DND-41 (cell line): ENCODE data around the gene SPTBN5.

ENCODE experiments used
- ATAC-seq: fragments of 200-7000 bp; cut with Tn5 transposase; 3 replicates; pipeline ENCODE4 v1.9.1; 2021; ENCODE audit warnings: low read depth; ENCODE audit not compliant: insufficient read depth
- DNase-seq: peaks from one replicate; pipeline ENCODE4 v3.0.0-alpha.2; 2020
- H2AFZ ChIP-seq: 2 replicates; pipeline ENCODE4 v1.6.0; 2012; ENCODE audit warnings: low read depth, low read length
- H3K27ac ChIP-seq: 2 replicates; pipeline ENCODE4 v1.5.1; 2012; ENCODE audit warnings: low read length, inconsistent platforms
- H3K27me3 ChIP-seq: fragments of 200-600 bp; sonication (generic); 2 replicates; pipeline ENCODE4 v1.6.0; 2012; ENCODE audit warnings: low read length, mild to moderate bottlenecking, inconsistent platforms; ENCODE audit not compliant: insufficient read depth, poor library complexity
- H3K36me3 ChIP-seq: 2 replicates; pipeline ENCODE4 v1.5.1; 2012; ENCODE audit warnings: low read length, inconsistent platforms; ENCODE audit not compliant: insufficient read depth
- H3K4me1 ChIP-seq: 2 replicates; pipeline ENCODE4 v1.5.1; 2012; ENCODE audit warnings: mild to moderate bottlenecking, low read length; ENCODE audit not compliant: insufficient read depth
- H3K4me2 ChIP-seq: 2 replicates; pipeline ENCODE4 v1.6.0; 2012; ENCODE audit warnings: mild to moderate bottlenecking, moderate library complexity, low read length, inconsistent platforms; ENCODE audit not compliant: insufficient read depth
- H3K4me3 ChIP-seq, 2 experiments: fragments of 200-600 bp in 1 of 2; shearing (Covaris generic) in 1 of 2; 2 replicates each; pipeline ENCODE4 v1.5.1; 2012 to 2016; ENCODE audit warnings: inconsistent platforms in 2 of 2, low read length in 2 of 2, mild to moderate bottlenecking in 2 of 2, low read depth in 1 of 2, moderate library complexity in 1 of 2
- H3K79me2 ChIP-seq: 2 replicates; pipeline ENCODE4 v1.6.0; 2012; ENCODE audit warnings: low read length, inconsistent platforms; ENCODE audit not compliant: insufficient read depth
- H3K9ac ChIP-seq: 2 replicates; pipeline ENCODE4 v1.6.0; 2012; ENCODE audit warnings: low read depth, mild to moderate bottlenecking, inconsistent platforms, low read length, moderate library complexity
- H3K9me3 ChIP-seq: 2 replicates; pipeline ENCODE4 v1.5.1; 2012; ENCODE audit warnings: low read length, moderate library complexity, mild to moderate bottlenecking, inconsistent platforms; ENCODE audit not compliant: insufficient read depth, severe bottlenecking
- H4K20me1 ChIP-seq: 2 replicates; pipeline ENCODE4 v1.6.0; 2012; ENCODE audit warnings: low read length; ENCODE audit not compliant: insufficient read depth
- EZH2 ChIP-seq: IDR thresholded peaks from 3 replicates; pipeline ENCODE4 v1.6.1; 2012; ENCODE audit warnings: borderline replicate concordance, low read depth, mild to moderate bottlenecking, moderate library complexity, low read length, inconsistent platforms; ENCODE audit not compliant: severe bottlenecking
- TF ChIP-seq, protein P1 (sequence below): IDR thresholded peaks from 2 replicates; pipeline ENCODE4 v1.5.1; 2012; ENCODE audit warnings: borderline replicate concordance, low read length, moderate library complexity, mild to moderate bottlenecking; ENCODE audit not compliant: poor library complexity, severe bottlenecking; ENCODE audit errors: extremely low read depth

Gene SPTBN5

GRCh38 chr15:41817781-41818180 lies 76.1 kb downstream of the SPTBN5 start:
- Histone ChIP-seq H3K9me3 (no peaks in the 10 kb centered on the region), H3K79me2 (no peaks in the 10 kb centered on the region), H3K4me2 (no peak overlapping the region), H3K27me3 (no peaks in the 10 kb centered on the region), H2AFZ (no peak overlapping the region), H3K9ac (no peak overlapping the region), H3K4me3 (no peak overlapping the region), H3K27ac (no peak overlapping the region), H3K36me3 (peaks cover 79% of the 10 kb centered on the region), H4K20me1 (no peaks in the 10 kb centered on the region), H3K4me1 (no peaks in the 10 kb centered on the region)
- no peak for ATAC-seq
- TF ChIP-seq, protein P1, sequence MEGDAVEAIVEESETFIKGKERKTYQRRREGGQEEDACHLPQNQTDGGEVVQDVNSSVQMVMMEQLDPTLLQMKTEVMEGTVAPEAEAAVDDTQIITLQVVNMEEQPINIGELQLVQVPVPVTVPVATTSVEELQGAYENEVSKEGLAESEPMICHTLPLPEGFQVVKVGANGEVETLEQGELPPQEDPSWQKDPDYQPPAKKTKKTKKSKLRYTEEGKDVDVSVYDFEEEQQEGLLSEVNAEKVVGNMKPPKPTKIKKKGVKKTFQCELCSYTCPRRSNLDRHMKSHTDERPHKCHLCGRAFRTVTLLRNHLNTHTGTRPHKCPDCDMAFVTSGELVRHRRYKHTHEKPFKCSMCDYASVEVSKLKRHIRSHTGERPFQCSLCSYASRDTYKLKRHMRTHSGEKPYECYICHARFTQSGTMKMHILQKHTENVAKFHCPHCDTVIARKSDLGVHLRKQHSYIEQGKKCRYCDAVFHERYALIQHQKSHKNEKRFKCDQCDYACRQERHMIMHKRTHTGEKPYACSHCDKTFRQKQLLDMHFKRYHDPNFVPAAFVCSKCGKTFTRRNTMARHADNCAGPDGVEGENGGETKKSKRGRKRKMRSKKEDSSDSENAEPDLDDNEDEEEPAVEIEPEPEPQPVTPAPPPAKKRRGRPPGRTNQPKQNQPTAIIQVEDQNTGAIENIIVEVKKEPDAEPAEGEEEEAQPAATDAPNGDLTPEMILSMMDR = no peak
- no peak for TF ChIP-seq EZH2
- no peak for DNase-seq

- H3K27ac ChIP-seq = no peak overlapping the region
- no peaks in the 10 kb centered on the region for H3K27me3 ChIP-seq
- H3K4me2 ChIP-seq = no peak overlapping the region
- H2AFZ ChIP-seq = no peak overlapping the region
- no peaks in the 10 kb centered on the region for H3K9me3 ChIP-seq
- peaks cover 80% of the 10 kb centered on the region for H3K36me3 ChIP-seq
- no peak overlapping the region for H3K9ac ChIP-seq
- TF ChIP-seq, protein P1 = no peak
- TF ChIP-seq EZH2 = no peak
- DNase-seq = no peak
- H3K79me2 ChIP-seq = no peaks in the 10 kb centered on the region
- H3K4me1 ChIP-seq = no peaks in the 10 kb centered on the region
- no peaks in the 10 kb centered on the region for H4K20me1 ChIP-seq
- ATAC-seq = no peak
- H3K4me3 ChIP-seq = no peak overlapping the region
Observed at GRCh38 chr15:41817327-41817726, 76.5 kb downstream of the SPTBN5 start.

DNA sequence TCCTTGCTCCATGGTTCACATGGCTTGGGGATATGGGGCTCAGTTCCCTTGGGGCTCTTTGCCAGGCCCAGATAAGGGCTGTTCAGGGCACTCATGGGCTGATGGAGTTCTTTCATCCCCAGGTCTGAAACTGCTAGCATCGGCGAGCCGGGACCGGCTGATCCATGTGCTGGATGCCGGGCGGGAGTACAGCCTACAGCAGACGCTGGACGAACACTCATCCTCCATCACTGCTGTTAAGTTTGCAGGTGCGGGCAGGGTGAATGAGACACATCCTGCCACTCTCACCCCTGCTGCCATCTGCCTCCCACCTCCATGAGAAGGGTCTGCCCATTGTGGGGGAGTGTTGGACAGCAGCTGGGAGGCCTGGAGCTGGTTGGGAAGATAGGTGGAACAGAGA lies 77.1 kb downstream of the SPTBN5 start:
- no peak overlapping the region for H3K9ac ChIP-seq
- TF ChIP-seq, protein P1 = no peak
- TF ChIP-seq EZH2 = no peak
- H2AFZ ChIP-seq = no peak overlapping the region
- no peaks in the 10 kb centered on the region for H3K79me2 ChIP-seq
- ATAC-seq (no peak), DNase-seq (no peak)
- no peaks in the 10 kb centered on the region for H3K4me1 ChIP-seq
- H3K4me3 ChIP-seq = no peak overlapping the region
- peaks cover 82% of the 10 kb centered on the region for H3K36me3 ChIP-seq
- no peaks in the 10 kb centered on the region for H3K27me3 ChIP-seq
- H4K20me1 ChIP-seq = no peaks in the 10 kb centered on the region
- H3K9me3 ChIP-seq = no peaks in the 10 kb centered on the region
- H3K4me2 ChIP-seq = no peak overlapping the region
- no peak overlapping the region for H3K27ac ChIP-seq

GRCh38 chr15:41814534-41814933 lies 79.3 kb downstream of the SPTBN5 start:
- H3K36me3 ChIP-seq = peaks cover 62% of the 10 kb centered on the region
- no peaks in the 10 kb centered on the region for H3K9me3 ChIP-seq
- DNase-seq (no peak), ATAC-seq (no peak)
- no peaks in the 10 kb centered on the region for H3K4me1 ChIP-seq
- TF ChIP-seq, protein P1 = no peak
- no peak for TF ChIP-seq EZH2
- no peak overlapping the region for H3K4me3 ChIP-seq
- no peak overlapping the region for H3K9ac ChIP-seq
- no peak overlapping the region for H2AFZ ChIP-seq
- H3K27me3 ChIP-seq = no peaks in the 10 kb centered on the region
- no peak overlapping the region for H3K27ac ChIP-seq
- H3K4me2 ChIP-seq = no peak overlapping the region
- no peaks in the 10 kb centered on the region for H3K79me2 ChIP-seq
- no peaks in the 10 kb centered on the region for H4K20me1 ChIP-seq
